ENCODE results near the gene IRF2. TPM values are rescaled to one million over a fixed set of nuclear protein-coding genes. Genes with fewer than 3 reads are reported as not detected.
"Not testable (repeated sequence)": the region's sequence is repeated elsewhere in the genome, so short reads cannot be mapped to it uniquely, and the experiment has no call there.

IRF2 gene
- total and polyA plus RNA-seq, 2 of the 8 experiments (the other 6 are each of a cell fraction or from before 2014, with no cell fraction given): 13.8 to 17.0 TPM

GRCh38 chr4:184380707-184381106 is 93.6 kb downstream of the IRF2 start (continued):
- TF ChIP-seq EP300 (IDR thresholded peaks at IDR 0.05; ENCODE audit: borderline replicate concordance in 1 of 2, low read depth in 2 of 2, low read length in 2 of 2): no peak
- no peak for TF ChIP-seq BRCA1 (IDR thresholded peaks at IDR 0.05; ENCODE audit: low read depth, low read length)
- TF ChIP-seq YY1 (IDR thresholded peaks at IDR 0.05; ENCODE audit: low read depth, low read length): no peak

GRCh38 chr4:184380214-184380613 is 94.1 kb downstream of the IRF2 start:
- POLR2A ChIA-PET (ENCODE audit: partially characterized antibody); H2BK15ac ChIP-seq (ENCODE audit: low read length); H2BK20ac ChIP-seq (ENCODE audit: low read length); H3K56ac ChIP-seq (replicated peaks; ENCODE audit: insufficient read length, low read depth, low read length); H3K9me3 ChIP-seq (ENCODE audit: insufficient read depth in 2 of 2, low read depth in 1 of 2, low read length in 1 of 2); H3K9ac ChIP-seq (replicated peaks in 1 of 4; ENCODE audit: extremely low read depth in 1 of 4, low read depth in 3 of 4, low read length in 3 of 4); H2AFZ ChIP-seq (ENCODE audit: low read length); H3K4me3 ChIP-seq (ENCODE audit: extremely low read depth in 1 of 4, insufficient read depth in 2 of 4, low read depth in 3 of 4, low read length in 4 of 4); H4K8ac ChIP-seq (ENCODE audit: extremely low read depth, insufficient read depth, low read length); H2BK120ac ChIP-seq (replicated peaks; ENCODE audit: low read depth, low read length); H3K4me2 ChIP-seq (ENCODE audit: insufficient read depth in 1 of 2, low read depth in 2 of 2, low read length in 2 of 2); H3K14ac ChIP-seq (ENCODE audit: insufficient read length); FAIRE-seq; H2BK5ac ChIP-seq (ENCODE audit: low read depth, low read length); CTCF ChIA-PET (ENCODE audit: partially characterized antibody); H2BK12ac ChIP-seq (ENCODE audit: low read depth, low read length); DNase-seq (ENCODE audit: low read depth in 1 of 2, low spot score in 2 of 2); H2AK5ac ChIP-seq (ENCODE audit: low read depth, low read length); H3K23me2 ChIP-seq (ENCODE audit: low read depth, low read length); H4K20me1 ChIP-seq (replicated peaks in 1 of 2; ENCODE audit: control insufficient read depth in 1 of 2, insufficient read depth in 2 of 2, low read length in 2 of 2); H3K18ac ChIP-seq (ENCODE audit: extremely low read depth, low read length); H3K27ac ChIP-seq (ENCODE audit: low read depth, low read length); H3K4ac ChIP-seq (replicated peaks; ENCODE audit: insufficient read length, low read depth, low read length); H3K79me1 ChIP-seq (ENCODE audit: low read depth, low read length); H4K91ac ChIP-seq (replicated peaks; ENCODE audit: insufficient read length, low read length); H3K27me3 ChIP-seq (replicated peaks in 1 of 4; ENCODE audit: control insufficient read depth in 3 of 4, extremely low read depth in 1 of 4, insufficient read depth in 3 of 4, low read length in 3 of 4); H3K36me3 ChIP-seq (ENCODE audit: control insufficient read depth in 2 of 4, insufficient read depth in 4 of 4, low read length in 3 of 4); H4K5ac ChIP-seq (ENCODE audit: insufficient read length, low read depth, low read length); H3K79me2 ChIP-seq (ENCODE audit: control insufficient read depth in 1 of 2, insufficient read depth in 2 of 2, low read length in 2 of 2); H3K23ac ChIP-seq (ENCODE audit: insufficient read length): not testable (repeated sequence)
- 85% methylated on average over 5 of the region's 5 CpGs; no CpG with 5 or more reads in 1 of the 2 experiments for WGBS, 2 experiments (ENCODE audit: extremely low coverage in 1 of 2, insufficient coverage in 1 of 2, insufficient read length in 1 of 2, insufficient replicate concordance in 2 of 2, low coverage in 1 of 2, low lambda C conversion rate in 2 of 2, missing lambda C conversion rate in 1 of 2)
- H3K4me1 ChIP-seq (replicated peaks in 1 of 4; ENCODE audit: control insufficient read depth in 3 of 4, insufficient read depth in 4 of 4, low read length in 3 of 4): peaks cover 11 to 18% (median 16%) of the 10 kb centered on the region in 4 experiments
